GM20000 (cell line): ENCODE data around the gene ASPN.

Experiments
- DNase-seq: peaks from one replicate; pipeline ENCODE4 v3.0.0; 2012; ENCODE audit warnings: low spot score
- CTCF ChIP-seq: IDR thresholded peaks from 2 replicates; pipeline ENCODE4 v1.5.1; 2012; ENCODE audit warnings: mild to moderate bottlenecking, control low read depth; ENCODE audit errors: extremely low read depth, missing control alignments

Gene ASPN

GRCh38 chr9:92474587-92474986 lies 7.7 kb downstream of the ASPN start:
- no peak for TF ChIP-seq CTCF
- DNase-seq: no peak

GRCh38 chr9:92468206-92468605 lies 14.1 kb downstream of the ASPN start:
- no peak for TF ChIP-seq CTCF
- DNase-seq: no peak

- no peak for TF ChIP-seq CTCF
- DNase-seq: no peak
Measured at GRCh38 chr9:92467511-92467910, 14.8 kb downstream of the ASPN start.

GRCh38 chr9:92467041-92467440 lies 15.3 kb downstream of the ASPN start:
- DNase-seq: no peak
- no peak for TF ChIP-seq CTCF

GRCh38 chr9:92463984-92464383 lies 18.3 kb downstream of the ASPN start:
- no peak for TF ChIP-seq CTCF
- no peak for DNase-seq

- TF ChIP-seq CTCF: no peak
- no peak for DNase-seq
Measured at GRCh38 chr9:92463387-92463786, 18.9 kb downstream of the ASPN start.

GRCh38 chr9:92457576-92457975 lies 24.7 kb downstream of the ASPN start:
- no peak for DNase-seq
- no peak for TF ChIP-seq CTCF

- TF ChIP-seq CTCF: peak; percentile 37
- DNase-seq: no peak
Measured at GRCh38 chr9:92455217-92455616, 27.1 kb downstream of the ASPN start.
